ENCODE data around the gene RAP1GAP2. TPM values are rescaled to one million over a fixed set of nuclear protein-coding genes. Genes with fewer than 3 reads are reported as not detected.

RAP1GAP2 gene
- total and polyA plus RNA-seq, 2 of the 8 experiments (the other 6 are each of a cell fraction or from before 2014, with no cell fraction given), result 24.0 to 63.8 TPM

- H2BK5ac ChIP-seq (ENCODE audit: low read depth, low read length), result no peak overlapping the region
- H2BK120ac ChIP-seq (replicated peaks; ENCODE audit: low read depth, low read length), result no peak overlapping the region
- ChIA-PET CTCF (ENCODE audit: partially characterized antibody) (interaction anchor here (1.9 to 2.0 kb wide), 2 partner anchors 14 to 30 kb away, joined by 5 to 6 read pairs; no protein-coding TSS in a partner anchor), POLR2A (ENCODE audit: partially characterized antibody) (no interaction called here)
- H3K18ac ChIP-seq (ENCODE audit: extremely low read depth, low read length), result no peak overlapping the region
- no peak overlapping the region for H3K9ac ChIP-seq (replicated peaks in 1 of 4; ENCODE audit: extremely low read depth in 1 of 4, low read depth in 3 of 4, low read length in 3 of 4)
- no peaks in the 10 kb centered on the region for H3K79me1 ChIP-seq (ENCODE audit: low read depth, low read length)
- WGBS, 2 experiments (ENCODE audit: extremely low coverage in 1 of 2, insufficient coverage in 1 of 2, insufficient read length in 1 of 2, insufficient replicate concordance in 2 of 2, low coverage in 1 of 2, low lambda C conversion rate in 2 of 2, missing lambda C conversion rate in 1 of 2), result 100% methylated on average over 2 of the region's 4 CpGs; no CpG with 5 or more reads in 1 of the 2 experiments
- H3K4me3 ChIP-seq (ENCODE audit: extremely low read depth in 1 of 4, insufficient read depth in 2 of 4, low read depth in 3 of 4, low read length in 4 of 4), result no peak overlapping the region
- no peaks in the 10 kb centered on the region for H4K20me1 ChIP-seq (replicated peaks in 1 of 2; ENCODE audit: control insufficient read depth in 1 of 2, insufficient read depth in 2 of 2, low read length in 2 of 2)
- H3K14ac ChIP-seq (ENCODE audit: insufficient read length), result no peak overlapping the region
- H3K4me1 ChIP-seq (replicated peaks in 1 of 4; ENCODE audit: control insufficient read depth in 3 of 4, insufficient read depth in 4 of 4, low read length in 3 of 4), result peaks cover 0 to 13% (median 4%) of the 10 kb centered on the region in 4 experiments; a peak in 6 of 7 replicates
- no peak overlapping the region for H3K23ac ChIP-seq (ENCODE audit: insufficient read length)
- H2BK15ac ChIP-seq (ENCODE audit: low read length), result no peak overlapping the region
- H2BK12ac ChIP-seq (ENCODE audit: low read depth, low read length), result no peak overlapping the region
- H3K36me3 ChIP-seq (ENCODE audit: control insufficient read depth in 2 of 4, insufficient read depth in 4 of 4, low read length in 3 of 4), result no peaks in the 10 kb centered on the region
- H3K79me2 ChIP-seq (ENCODE audit: control insufficient read depth in 1 of 2, insufficient read depth in 2 of 2, low read length in 2 of 2), result no peaks in the 10 kb centered on the region
- no peaks in the 10 kb centered on the region for H3K23me2 ChIP-seq (ENCODE audit: low read depth, low read length)
- H3K9me3 ChIP-seq (ENCODE audit: insufficient read depth in 2 of 2, low read depth in 1 of 2, low read length in 1 of 2), result no peaks in the 10 kb centered on the region
- no peaks in the 10 kb centered on the region for H3K27me3 ChIP-seq (replicated peaks in 1 of 4; ENCODE audit: control insufficient read depth in 3 of 4, extremely low read depth in 1 of 4, insufficient read depth in 3 of 4, low read length in 3 of 4)
- no peak overlapping the region for H4K5ac ChIP-seq (ENCODE audit: insufficient read length, low read depth, low read length)
- no peak overlapping the region for H4K91ac ChIP-seq (replicated peaks; ENCODE audit: insufficient read length, low read length)
- H3K56ac ChIP-seq (replicated peaks; ENCODE audit: insufficient read length, low read depth, low read length), result no peak overlapping the region
- H2AFZ ChIP-seq (ENCODE audit: low read length), result no peak overlapping the region
- H4K8ac ChIP-seq (ENCODE audit: extremely low read depth, insufficient read depth, low read length), result no peak overlapping the region
- no peak for TF ChIP-seq USF2 (IDR thresholded peaks at IDR 0.05; ENCODE audit: low read length)
- no peak overlapping the region for H2BK20ac ChIP-seq (ENCODE audit: low read length)
- no peak overlapping the region for H2AK5ac ChIP-seq (ENCODE audit: low read depth, low read length)
- no peak overlapping the region for H3K27ac ChIP-seq (ENCODE audit: low read depth, low read length)
- DNase-seq (ENCODE audit: low read depth in 1 of 2, low spot score in 2 of 2), result no peak
- no peak overlapping the region for H3K4ac ChIP-seq (replicated peaks; ENCODE audit: insufficient read length, low read depth, low read length)
- FAIRE-seq, result no peak
- no peak overlapping the region for H3K4me2 ChIP-seq (ENCODE audit: insufficient read depth in 1 of 2, low read depth in 2 of 2, low read length in 2 of 2)
These were observed 20.4 kb downstream of the RAP1GAP2 start for GRCh38 chr17:2816688-2817087.
